PC-3 (cell line): Measurements from ENCODE around the gene CRY2.

ENCODE experiments used
- EZH2phosphoT487 ChIP-seq: fragments of 300-600 bp; sonication (generic); IDR thresholded peaks from 2 replicates; pipeline ENCODE4 v1.6.1; 2018; ENCODE audit warnings: mild to moderate bottlenecking, antibody characterized with exemption, low read length, borderline replicate concordance
- TF ChIP-seq, protein P1 (sequence below): fragments of 300-600 bp; sonication (generic); conservative IDR thresholded peaks from 2 replicates; pipeline ENCODE4 v1.5.1; 2017; ENCODE audit warnings: antibody characterized with exemption, low read depth, mild to moderate bottlenecking, low read length

DNA sequence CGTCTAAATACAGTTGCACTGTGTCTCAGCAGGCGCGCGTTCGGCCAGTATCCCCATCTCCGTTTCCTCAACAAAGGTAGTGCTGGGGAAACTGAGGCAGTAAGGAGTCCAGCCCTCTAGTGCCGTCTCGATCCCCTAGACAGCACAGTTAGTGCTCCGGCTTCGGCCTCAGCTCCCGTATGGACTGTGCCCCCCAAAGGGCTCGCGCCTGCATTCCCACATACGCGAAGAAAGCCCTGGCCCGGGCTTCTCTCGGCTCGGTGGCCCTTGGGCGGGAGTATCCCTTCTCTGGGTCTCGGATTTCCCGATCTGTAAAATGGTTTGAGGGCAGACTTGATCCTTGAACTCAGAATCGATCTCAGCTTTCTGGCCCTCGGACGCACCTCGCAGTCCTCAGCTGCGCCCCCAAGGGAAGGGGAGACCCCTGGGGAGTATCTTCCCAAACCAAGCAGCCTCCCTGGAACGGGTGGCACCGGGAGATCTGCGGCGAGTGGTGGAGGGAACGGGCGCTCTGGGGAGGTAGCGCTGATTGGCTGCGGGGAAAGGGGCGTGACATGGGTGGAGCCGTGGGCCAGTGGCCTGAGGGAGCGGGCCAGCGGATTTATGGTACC, 71.2 kb downstream of the CRY2 start:
- TF ChIP-seq, protein P1, sequence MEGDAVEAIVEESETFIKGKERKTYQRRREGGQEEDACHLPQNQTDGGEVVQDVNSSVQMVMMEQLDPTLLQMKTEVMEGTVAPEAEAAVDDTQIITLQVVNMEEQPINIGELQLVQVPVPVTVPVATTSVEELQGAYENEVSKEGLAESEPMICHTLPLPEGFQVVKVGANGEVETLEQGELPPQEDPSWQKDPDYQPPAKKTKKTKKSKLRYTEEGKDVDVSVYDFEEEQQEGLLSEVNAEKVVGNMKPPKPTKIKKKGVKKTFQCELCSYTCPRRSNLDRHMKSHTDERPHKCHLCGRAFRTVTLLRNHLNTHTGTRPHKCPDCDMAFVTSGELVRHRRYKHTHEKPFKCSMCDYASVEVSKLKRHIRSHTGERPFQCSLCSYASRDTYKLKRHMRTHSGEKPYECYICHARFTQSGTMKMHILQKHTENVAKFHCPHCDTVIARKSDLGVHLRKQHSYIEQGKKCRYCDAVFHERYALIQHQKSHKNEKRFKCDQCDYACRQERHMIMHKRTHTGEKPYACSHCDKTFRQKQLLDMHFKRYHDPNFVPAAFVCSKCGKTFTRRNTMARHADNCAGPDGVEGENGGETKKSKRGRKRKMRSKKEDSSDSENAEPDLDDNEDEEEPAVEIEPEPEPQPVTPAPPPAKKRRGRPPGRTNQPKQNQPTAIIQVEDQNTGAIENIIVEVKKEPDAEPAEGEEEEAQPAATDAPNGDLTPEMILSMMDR = no peak
- no peak for TF ChIP-seq EZH2phosphoT487
